Measurements from ENCODE around the gene USP7.
"Not testable (repeated sequence)": the region's sequence is repeated elsewhere in the genome, so short reads cannot be mapped to it uniquely, and the experiment has no call there.

The USP7 gene

DNA sequence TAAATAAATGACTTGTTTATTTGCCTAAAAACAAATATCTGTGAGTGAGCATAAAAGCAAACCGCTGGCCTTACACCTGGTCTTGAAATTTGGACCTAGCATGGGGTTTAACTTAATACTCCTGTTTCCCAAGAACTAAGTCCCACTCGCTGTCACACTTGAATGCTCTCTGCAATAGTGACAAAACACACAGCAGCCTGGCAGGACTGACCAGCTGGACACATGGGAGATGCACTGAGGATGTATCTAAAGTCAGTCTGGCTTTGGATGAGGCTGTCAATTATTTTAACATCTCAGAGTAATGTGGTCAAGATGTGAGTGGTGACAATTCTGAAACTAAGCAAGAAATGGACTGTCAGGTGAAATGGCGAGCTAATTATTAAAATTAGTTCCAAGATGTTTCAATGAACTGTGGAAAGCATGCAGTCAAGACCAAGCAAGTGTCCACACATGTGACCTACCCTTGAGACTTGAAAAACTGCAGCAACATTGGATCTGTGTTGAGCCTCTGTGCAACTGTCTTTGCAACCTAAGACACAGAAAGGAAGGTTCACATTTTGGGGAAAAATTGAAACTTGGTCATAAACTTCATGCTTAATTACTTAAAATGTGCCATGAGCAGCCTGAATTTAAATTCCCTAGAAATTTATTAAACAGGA is 64.9 kb downstream of the USP7 start:
- no peak for DNase-seq

DNA sequence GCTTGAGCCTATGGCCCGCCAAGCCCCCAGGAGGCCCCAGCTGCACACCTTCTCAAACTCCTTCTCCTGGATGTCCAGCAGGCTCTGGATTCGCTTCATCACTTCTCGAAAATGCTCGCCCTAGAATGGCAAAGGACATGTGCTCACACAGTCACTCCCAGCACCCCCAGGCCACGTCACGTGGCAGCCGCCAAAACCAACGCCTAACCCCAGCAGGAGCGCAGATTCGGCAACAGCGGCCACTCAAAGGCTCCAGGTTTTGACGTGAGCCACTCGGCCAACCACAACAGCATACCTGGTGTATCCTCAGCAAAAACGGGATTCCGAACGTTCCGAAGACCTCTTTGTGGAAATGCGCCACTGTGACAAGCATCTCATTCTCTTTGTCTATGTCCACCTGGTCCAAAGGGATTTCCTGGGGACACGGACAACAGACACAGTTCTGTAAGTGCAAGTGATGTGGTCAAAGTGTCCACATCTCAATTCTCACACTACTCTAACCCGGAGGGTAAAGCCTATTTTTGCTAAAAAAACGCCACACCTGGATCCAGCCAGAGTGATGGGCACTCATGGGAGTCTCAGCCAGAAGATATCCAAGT is 68.9 kb downstream of the USP7 start:
- no peak for DNase-seq

DNA sequence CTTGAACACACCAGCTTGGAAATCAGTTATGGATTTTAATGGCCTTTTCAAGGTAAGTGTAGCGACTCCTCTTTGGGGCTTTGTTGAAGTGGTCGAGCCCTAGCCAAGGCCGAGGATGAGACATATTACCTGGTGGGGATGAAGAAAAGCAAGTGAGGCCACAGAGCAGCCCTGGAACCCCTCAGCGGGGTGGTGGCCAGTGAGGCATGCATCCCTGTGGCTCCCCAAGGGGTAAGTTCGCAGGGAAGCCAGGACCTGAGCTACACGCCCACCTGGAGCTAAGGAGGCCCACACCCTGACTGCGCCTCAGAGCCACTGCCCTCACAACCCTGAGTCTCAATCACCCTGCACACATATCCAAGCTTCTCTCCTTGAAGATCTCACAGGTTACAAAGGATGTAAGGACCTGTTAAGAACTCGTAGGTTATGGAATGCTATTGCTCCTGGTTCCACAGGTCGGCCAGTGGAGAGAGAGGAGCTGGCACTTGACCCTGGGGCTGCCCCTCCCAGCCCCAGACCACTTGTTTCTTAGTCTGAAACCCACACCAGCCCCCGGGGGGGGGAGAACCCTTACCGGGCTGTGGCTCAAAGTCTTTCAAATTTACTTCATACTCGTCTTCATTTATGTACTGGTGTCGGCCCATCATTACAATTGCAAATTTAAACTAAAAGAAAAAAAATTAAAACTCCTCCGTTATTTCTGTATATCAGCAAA is 69.6 kb downstream of the USP7 start:
- no peak for DNase-seq

DNA sequence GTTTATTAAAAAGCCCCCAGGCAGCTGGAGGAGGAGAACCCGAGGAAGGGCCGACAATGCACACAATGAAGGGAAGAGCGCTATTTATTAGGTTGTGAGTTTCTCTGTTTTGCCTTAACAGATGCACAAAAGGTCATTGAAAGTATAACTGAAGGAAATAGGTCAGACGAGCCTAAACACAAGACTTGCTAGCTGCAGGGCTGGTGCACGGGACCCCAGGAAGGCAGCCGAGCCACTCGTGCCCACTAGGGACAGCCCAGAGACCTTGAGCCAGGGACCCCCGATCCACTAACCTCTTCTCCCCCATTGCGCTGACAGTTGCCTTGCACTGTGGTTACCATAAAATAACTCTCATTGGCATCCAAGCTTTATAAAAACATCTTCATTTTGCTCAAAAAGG is 70.3 kb downstream of the USP7 start:
- no peak for DNase-seq

DNA sequence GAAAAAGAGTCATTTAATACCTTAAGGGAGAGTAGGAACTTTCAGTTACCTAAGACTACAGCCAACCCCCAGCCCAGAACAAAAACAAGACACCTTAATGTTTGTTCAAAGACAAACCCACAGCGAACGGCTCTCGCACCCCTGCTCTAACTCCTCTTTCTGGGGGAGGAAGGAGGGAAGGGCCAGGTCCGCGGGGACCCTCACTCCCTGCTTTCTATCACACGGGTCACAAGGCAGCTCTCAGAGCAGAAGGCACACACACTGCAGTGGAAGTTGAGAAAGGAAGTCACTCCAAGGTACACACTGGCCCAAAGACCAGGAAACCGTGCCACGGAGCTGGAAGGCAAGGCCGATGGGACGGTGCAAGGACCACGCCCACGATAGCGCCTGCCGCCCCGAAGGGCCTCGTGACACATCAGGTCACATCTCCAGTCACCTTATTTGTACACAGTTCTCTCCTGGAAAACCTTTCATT is 71.6 kb downstream of the USP7 start:
- DNase-seq, result no peak

DNA sequence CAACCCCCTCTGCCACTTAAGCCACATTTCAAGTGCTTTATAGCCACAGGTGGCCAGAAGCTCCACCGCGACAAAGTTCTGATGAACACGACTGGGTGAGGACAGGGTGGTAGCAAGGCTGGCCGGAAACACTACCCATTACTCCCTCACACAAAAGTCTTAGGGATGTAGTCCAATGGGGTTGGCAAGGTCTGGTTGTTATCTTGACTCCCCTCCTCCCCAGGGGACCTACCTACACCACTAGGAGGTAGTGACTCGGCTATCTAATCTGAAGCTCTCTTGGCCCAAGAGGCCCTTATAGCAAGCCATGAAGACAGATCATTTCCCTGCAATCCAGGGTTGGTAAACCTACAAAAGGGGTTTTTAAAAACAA is 73.2 kb downstream of the USP7 start:
- DNase-seq, result no peak

DNA sequence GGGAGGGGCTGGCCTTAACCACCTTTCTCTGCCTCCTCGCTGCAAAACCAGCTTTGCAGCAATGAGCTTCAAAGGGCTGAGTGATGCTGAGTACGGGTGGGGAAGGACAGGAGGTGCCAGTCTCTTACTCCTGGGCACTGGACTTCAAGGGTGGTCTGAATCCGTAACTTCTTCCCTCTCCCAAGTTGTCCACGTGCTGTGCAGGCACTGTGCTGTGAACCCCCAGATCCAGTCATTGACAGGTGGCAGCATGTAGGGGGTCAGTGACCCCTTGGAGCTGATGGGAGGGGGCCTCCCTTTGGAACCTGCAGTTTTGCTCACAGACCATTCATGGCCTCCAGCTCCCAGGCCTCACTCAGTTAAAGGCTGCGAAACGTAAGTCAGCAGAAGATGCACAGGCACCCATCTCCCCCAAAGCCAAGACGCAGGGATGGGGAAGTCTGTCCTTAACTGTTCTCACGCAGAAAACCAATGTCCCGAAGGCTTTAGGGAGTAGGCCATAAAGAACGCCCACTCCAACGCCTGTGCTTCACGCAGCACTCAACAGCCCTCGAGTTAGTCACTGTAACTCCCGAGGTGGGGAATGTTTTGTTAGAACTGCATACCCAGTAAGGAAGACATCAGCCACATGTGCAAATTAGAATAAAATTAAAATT is 73.7 kb downstream of the USP7 start:
- DNase-seq, result no peak

DNA sequence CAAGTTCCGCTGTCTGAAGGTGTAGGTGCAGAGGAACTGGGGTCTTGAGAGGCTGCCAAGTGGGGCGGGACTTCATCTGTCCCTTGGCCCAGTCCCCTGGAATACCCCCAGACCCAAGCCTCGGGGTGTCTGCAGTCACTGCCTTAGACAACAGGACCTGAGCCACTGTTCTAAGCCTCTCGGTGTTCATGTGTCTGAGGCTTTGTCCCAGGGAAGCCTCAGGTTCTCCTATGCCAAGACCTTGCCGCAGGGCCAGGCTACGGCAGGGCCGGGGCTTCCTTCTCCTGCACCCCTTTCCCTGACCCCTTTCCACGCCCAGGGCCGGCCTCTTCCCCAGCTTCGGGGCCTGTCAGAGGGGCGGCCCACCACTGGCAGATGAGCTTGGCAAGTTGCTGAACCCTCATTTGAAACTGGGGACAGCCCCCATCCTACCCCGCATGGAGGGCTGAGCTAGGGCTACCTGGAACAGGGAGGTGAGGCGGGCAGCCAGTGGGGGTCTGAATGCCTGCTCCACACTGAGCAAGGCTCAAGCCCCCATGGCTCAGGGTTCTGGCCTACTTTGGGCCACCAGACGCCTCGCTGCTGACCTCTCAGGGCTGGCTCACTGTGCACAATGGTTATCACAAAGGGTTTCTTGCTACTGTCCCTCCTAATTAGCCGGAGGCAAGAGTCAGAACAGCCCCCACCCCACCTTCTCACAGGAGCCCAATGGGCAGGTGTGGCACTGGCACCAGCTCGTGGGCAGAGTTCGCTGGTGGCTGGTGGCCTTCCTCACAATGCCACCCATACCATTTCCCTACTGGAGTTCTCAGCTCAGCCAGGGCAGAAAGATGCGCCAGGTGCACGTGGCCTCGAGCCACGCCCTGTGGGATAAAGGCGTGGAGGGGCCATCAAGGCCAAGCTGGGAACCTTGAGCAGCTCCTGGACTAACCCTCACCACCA is 74.5 kb downstream of the USP7 start:
- DNase-seq, result no peak

DNA sequence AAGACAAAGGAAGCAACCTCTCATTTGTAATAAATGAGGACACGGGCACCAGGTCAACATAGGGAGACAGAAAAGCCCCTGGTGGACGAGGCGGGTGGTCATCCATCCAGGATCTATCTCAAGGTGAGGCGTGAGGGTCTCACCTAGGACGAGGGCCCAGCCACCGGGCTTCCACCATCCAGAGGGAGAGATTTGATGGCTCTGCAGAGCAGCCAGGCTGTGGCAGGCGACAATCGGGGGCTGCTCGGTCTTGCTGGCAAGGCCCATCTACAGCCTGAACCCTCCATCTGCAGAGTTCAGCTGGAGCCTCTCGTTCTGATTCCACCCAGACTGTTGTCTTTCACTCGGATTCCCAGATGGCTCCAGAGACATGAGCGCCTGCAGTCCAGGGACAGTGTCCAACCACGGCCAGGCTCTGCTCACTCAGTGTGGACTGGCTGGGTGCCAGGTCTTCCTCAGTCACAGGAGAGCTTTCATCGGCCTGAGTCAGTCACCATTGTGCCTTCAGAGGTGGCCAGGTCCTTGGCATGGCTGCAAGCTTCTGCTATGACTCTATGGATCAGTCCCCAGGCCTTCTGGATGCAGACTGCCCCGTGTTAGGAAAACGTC is 75.7 kb downstream of the USP7 start:
- DNase-seq, result no peak

DNA sequence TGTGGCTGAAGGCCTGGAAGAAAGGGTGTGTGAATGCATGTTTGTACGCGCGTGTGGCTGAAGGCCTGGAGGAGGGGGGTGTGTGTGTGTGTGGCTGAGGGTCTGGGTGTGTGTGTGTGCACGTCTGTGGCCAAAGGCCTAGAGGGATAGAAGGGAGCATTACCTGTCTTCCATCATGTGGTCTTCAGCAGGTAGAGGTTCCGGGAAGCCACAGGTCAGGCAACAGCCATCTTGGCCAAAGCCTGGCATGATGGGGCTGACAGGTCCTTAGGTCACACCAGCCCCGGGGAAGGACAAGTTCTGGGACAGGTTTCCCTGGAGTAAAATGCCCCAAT is 76.3 kb downstream of the USP7 start:
- no peak for DNase-seq

DNA sequence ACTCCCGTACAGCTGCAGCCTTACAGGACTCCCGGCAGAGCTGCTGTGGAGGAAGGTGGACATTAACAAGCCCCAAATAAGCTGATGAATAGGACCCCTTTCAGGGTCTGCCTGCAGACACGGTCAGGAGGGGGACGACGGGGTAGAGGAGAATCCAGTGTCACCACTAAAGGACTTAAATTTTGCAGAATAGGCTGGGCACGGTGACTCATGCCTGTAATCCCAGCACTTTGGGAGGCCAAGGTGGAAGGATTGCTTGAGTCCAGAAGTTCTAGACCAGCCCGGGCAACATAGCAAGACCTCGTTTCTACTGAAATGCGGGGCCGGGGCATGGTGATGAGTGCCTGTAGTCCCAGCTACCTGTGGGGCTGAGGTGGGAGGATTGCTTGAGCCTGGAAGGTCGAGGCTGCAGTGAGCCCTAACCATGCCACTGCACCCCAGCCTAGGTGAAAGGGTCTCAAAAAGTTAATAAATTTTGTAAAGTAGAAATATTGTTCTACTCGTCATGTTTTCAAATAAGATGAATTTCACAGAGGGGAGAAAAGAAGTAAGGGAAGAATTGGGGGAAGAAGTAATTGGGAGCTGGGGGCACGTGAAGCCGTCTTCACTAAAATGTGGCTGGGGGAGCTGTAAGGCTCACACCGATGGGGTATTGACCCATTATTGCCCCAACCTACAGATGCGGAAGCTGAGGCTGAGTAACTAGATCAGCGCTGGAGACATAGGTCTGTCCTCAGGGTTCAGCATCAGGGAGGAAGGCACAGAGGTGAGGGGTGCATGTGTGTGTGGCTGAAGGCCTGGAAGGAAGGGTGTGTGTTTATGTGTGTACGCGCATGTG is 76.9 kb downstream of the USP7 start:
- DNase-seq, result no peak

DNA sequence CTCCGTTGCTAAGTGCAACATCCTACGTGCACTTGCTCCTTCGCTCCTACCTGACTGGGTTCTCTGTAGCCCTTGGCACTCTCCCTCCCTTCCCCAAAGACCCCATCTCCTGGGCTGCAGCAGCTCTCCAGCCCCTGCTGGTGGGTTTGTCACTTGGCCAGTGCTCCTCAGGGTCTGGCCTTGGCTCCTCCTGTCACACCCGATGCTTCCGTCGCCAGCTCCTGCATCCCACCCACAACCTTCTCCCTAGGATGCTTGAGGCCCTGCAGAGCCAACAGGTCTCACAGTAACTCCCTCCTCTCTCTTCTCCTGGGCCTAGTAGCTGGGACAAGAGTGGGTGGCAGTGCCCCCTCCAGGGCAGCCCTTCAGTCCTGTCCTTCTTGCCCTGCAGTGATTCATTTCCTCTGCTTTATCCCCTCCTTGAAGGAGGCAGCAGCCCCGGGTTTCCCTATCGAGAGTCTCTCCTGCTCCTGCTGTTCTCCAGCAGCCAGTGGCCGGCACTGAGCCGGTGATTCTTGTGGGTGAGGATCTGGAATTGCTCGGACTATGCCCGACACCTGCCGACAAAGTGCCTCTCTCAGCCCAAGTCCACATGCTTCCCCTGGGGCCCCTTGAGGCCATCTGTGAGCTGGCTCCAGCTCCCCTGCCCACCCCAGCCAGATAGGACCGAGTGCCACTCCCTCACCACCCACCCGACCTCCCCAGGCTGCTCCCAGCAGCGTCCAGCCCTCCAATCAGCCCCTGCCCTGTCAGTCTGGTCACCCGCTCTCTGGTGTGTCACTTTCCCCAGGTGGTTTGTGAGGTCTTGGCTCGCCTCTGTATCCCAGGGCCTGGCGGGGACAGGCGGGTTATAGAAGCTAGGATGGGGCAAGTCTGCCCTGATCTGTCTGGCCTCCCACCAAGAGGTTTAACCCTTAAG is 77.8 kb downstream of the USP7 start:
- DNase-seq, result no peak

DNA sequence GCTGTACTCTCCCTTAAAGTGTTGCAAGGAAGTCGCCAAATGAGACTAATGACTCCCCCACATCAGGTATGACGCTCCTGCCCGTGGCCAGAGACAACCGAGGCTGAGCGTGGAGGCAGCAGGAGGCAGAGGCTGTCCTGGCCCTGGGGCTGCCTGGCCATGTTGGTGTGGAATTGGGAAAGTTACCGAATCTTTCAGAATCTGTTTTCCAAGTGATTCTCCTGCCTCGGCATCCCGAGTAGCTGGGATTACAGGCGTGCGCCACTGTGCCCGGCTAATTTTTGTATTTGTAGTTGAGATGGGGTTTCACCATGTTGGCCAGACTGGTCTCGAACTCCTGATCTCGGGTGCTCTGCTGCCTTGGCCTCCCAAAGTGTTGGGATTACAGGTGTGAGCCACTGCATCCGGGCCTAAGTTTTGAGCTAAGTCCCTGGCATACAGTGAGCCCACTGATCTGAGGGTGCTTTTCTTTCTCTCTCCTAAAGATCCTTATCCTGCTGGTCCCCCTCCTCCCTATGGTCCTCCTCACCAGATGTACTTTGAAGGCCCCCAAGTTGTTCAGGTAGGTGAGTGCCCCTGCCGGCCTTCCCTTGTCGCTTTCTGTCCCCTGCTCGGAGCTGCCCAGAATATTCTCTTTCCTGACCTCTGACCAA is 80.9 kb downstream of the USP7 start:
- DNase-seq, result no peak

DNA sequence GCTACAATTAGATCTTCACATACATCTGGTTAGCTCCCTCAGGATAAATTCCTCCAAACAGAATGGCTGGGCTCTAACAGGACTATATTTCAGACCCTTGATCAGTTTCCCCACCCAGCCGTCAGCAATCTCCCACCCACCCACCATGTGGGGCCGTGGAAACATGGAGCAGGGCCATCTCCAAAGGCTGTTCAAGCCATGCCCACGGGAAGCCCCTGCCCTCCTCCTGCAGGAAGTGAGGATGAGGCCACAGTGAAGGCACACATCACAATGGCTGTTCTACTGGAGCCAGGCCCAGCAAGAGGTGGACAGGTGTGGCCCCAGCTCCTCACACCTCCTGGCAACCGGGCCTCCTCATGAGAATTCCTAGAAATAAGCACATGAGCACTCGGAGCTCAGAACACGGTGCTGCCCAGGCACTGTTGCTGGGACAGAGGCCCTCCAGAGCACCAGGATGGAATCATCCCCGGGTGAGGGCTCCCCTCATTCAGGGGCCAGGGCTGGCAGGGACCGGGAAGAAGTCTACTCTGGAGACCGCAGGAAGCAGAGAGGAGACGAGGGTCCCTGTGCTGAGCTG is 81.6 kb downstream of the USP7 start, which contains the start of gene LITAFD:
Gene LITAFD (plus strand): TSS at position 311 of the 577 bp plus-strand sequence. CDS start 2,005 bp downstream, outside the sequence.
- DNase-seq, result no peak

DNA sequence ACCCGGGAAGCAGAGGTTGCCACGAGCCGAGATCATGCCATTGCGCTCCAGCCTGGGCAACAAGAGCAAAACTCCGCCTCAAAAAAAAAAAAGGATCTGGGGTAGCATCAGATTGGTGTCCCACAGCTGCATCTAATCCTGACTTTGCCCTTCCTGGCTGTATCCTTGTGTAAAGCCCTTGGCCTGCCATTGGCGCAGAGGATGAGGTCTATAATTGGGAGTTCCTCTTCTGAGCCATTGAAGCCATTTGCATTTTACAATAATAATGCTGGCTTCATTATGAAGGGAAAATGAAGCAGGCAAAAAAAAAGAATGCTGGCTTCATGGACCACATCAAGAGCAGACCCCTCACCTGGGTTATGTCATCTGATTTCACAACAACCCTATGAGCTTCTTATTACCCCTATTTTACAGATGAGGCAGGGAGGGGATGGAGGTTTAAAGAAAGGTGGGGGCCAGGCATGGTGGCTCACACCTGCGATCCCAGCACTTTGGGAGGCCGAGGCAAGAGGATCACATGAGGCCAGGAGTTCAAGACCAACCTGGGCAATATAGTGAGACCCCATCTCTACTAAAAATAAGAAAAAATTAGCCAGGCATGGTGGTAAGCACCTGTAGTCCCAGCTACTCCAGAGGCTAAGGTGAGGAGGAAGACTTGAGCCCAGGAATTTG is 82.7 kb downstream of the USP7 start:
- no peak for DNase-seq

DNA sequence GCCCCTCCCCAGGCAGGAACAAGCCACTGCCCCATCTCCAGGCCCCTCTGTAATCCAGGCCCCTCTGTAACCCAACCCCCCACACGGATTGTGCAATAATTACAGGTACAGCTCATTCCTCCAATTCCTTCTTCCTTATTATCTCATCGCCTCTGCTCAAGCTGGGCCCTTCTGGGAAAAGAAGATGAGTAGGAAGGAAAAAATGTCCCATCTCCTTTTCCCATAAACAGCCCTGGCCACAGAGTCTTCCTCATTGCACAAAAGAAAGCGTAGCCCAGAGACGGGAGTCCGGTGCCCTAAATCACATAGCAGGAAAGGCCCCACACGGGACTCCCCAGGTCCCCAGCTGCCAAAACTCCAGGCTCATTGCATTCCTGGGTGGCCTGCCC is 85.2 kb downstream of the USP7 start:
- no peak for DNase-seq

DNA sequence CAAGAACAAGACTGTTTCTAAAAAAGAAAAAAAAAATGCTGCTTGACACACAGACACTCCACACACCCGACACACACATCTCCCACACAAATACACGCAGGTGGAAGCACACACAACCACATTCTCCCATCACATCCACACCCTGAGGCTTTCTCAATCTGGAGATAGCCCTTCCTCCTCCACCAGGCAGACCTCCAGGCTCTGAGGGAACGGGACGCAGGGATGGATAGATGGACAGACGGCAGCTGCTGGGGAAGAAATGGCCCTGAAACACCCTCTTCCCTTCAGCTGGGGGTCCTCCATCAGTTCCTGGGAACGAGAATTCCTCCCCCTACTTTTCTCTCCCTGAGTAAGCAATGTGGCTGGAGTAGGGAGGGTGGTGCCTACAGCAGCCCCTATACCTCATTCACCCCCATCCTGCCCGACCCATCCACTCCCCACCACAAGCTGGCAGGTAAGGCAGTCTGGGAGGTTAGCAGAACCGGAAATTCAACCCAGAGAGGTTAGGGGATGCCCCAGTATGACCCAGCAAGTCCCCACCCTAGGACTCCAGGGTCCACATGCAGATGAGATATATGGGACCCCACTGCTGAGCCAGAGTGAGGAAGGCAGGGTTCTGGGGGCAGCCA is 85.7 kb downstream of the USP7 start:
- no peak for DNase-seq

DNA sequence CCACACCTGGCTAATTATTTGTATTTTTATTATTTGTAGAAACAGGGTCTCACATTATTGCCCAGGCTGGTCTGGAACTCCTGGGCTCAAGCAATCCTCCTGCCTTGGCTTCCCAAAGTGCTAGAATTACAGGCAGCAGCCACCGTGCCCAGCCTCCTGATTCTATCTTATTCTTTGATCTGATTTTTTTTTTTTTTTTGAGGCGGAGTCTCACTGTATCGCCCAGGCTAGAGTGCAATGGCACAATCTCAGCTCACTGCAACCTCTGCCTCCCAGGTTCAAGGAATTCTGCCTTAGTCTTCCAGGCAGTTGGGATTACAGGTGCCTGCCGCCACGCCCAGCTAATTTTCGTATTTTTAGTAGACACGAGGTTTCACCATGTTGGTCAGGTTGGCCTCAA is 88.4 kb downstream of the USP7 start:
- not testable (repeated sequence) for DNase-seq

Data from SW 1271 (cell line).